NB4 (cell line): ENCODE data around the gene EFNA3.

Experiments
- MYC ChIP-seq: IDR thresholded peaks from 2 replicates; pipeline ENCODE4 v1.6.1; 2011; ENCODE audit warnings: low read depth, low read length
- POLR2A ChIP-seq: IDR thresholded peaks from 2 replicates; pipeline ENCODE4 v1.6.1; 2011; ENCODE audit warnings: mild to moderate bottlenecking; ENCODE audit not compliant: insufficient read length; ENCODE audit errors: extremely low read depth
- TF ChIP-seq, protein P1 (sequence below): IDR thresholded peaks from one replicate; pipeline ENCODE4 v1.5.1; 2012; ENCODE audit warnings: low read depth, low read length

DNA sequence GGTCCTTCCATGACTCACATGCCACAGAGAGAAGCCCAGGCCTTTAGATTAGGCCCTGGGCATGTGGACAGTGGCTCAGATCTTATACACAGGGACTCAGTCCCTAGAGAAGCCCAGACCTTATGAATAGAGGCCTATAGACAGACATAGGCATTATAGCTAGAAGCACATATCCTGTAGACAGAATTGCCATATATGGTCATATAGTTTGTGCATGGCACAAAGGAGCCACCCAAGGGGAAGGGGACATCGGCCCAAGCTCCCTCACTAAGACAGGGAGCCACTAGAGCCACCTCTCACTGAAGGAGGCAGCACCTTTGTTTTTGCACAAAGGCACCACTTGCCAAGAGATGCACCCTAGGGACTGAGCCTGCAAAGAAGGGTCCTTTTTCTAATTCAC lies 2.3 kb upstream of the EFNA3 start:
- TF ChIP-seq, protein P1, sequence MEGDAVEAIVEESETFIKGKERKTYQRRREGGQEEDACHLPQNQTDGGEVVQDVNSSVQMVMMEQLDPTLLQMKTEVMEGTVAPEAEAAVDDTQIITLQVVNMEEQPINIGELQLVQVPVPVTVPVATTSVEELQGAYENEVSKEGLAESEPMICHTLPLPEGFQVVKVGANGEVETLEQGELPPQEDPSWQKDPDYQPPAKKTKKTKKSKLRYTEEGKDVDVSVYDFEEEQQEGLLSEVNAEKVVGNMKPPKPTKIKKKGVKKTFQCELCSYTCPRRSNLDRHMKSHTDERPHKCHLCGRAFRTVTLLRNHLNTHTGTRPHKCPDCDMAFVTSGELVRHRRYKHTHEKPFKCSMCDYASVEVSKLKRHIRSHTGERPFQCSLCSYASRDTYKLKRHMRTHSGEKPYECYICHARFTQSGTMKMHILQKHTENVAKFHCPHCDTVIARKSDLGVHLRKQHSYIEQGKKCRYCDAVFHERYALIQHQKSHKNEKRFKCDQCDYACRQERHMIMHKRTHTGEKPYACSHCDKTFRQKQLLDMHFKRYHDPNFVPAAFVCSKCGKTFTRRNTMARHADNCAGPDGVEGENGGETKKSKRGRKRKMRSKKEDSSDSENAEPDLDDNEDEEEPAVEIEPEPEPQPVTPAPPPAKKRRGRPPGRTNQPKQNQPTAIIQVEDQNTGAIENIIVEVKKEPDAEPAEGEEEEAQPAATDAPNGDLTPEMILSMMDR, result no peak
- no peak for TF ChIP-seq POLR2A
- no peak for TF ChIP-seq MYC
